ENCODE measurements around the gene HDGF. TPM values are rescaled to one million over a fixed set of nuclear protein-coding genes. Genes with fewer than 3 reads are reported as not detected.

Gene HDGF
- total RNA-seq, result 134 and 196 TPM in 2 replicates

DNA sequence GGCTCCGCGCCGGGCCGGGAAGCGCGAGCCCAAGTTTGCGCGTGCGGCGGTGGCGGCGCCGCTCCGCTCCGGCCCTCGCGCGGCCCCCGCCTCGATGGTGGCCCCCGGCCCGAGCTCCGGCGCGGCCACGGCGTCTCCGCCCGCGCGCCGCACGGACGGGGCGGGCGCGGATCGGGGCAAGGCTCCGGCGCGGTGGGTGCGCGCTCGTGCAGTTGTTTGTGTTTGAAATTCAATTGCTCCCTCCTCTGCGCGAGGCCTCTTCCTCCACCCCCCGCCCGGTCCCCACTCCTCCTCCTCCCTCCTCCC lies at the start of gene HDGF:
Gene HDGF, minus strand, starts transcription at position 225 of the 306 bp plus-strand sequence. CDS start 246 bp downstream, outside the sequence.

DNA sequence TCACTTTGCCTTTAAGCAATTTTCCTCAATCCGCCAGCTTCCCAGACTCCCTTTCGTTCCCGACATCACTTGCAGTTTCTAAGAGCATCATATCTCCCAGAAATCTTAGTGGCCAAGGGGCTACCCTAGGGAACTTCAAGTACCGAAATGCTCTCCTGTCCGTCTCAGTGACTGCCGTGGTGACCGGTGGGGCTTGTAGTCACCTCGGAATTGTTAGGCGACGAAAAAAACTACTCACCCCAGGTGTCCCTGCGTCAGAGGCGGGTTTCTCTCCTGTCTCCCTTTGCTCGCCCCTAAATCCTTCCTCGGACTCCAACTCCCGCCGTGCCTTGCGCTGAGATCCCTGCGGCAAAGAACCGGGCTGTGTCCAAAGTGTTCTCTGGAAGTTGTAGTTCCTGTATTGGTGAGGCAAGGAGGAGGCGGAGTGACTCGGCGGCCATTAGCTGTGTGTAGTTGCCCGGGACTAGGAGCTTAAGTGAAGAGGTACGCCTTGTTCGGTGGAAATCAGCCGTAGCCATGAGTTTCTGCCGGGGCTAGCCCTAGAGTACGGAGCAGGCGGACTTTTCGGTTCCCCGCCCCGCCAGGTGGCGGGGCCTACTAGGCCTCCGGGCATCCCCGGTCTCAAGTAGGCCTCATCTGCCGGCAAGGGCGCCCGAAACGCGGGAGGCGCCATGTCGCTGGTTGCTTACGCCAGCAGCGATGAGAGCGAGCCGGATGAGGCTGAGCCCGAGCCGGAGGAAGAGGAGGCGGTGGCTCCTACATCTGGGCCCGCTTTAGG lies 15.8 kb upstream of the HDGF start, which contains the start of gene PRCC:
Gene PRCC, plus strand, starts transcription at position 435 of the 778 bp plus-strand sequence. Its CDS starts 237 bp downstream, at position 672.

GRCh38 chr1:156740741-156741480 lies 10.6 kb downstream of the HDGF start, which contains the start of gene MRPL24:
Gene MRPL24 (minus strand): TSS chr1:156741088. CDS start chr1:156738704, 2,384 bp downstream.

DNA sequence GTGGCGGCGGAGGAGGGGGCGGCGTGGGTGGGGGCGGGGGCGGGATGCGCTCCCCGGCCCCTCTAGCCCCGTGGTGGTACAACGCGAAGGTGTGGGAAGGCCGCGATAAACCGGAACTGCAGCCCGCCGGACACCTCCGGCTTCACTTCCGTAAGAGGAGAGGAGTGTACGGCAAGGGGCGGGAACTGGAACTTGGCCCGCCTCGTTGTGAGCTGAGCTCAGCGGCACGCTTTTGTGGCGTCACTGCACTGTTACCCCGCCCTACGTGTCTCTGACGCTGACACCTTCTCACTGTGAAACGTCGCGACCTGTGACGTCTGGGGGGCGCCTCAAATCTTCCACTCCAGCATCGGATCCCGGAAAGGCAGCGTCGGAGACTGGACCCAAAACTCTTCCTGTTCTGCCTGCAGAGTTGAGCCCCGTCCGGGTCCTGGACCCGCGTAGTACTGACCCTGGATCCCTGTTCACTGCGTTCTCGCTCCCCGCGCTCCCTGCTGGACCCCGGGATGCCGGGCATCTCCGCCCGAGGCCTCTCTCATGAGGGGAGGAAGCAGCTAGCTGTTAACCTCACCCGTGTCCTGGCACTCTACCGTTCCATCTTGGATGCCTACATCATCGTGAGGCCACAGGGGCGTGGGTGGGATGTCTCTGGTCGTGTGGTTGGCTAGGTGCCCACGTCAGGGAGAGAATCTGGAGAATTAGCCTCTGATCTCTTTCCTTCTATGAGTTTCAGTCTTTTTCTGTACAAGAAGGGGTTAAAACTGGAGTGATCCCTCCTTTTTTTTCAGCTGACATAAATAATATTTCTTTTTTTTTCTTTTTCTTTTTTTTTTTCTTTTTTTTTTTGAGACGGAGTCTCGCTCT lies 22.6 kb downstream of the HDGF start, which contains the start of gene ISG20L2:
Gene ISG20L2, minus strand, starts transcription at position 168 of the 864 bp plus-strand sequence. CDS start 1,114 bp downstream, outside the sequence.

GRCh38 chr1:156727926-156728598 lies 23.4 kb downstream of the HDGF start, which contains the start of gene METTL25B:
Gene METTL25B (plus strand): TSS chr1:156728469. CDS start chr1:156729105, 636 bp downstream.

GRCh38 chr1:156705321-156705917 lies 46.1 kb downstream of the HDGF start, which contains the start of gene CRABP2:
Gene CRABP2 (minus strand): TSS chr1:156705583. CDS start chr1:156705446, 137 bp downstream.

Other genes with a start within 250 kb of the HDGF start
- 16.6 and 17.2 TPM in 2 replicates for gene IQGAP3, start 179.1 kb downstream of the HDGF start, total RNA-seq
- not detected in 2 replicates for gene TTC24, start 172.0 kb downstream of the HDGF start, total RNA-seq
- gene NAXE, start 159.9 kb downstream of the HDGF start, total RNA-seq, result 126 TPM in 2 replicates
- gene GPATCH4, start 150.2 kb downstream of the HDGF start, total RNA-seq, result 29.6 and 34.5 TPM in 2 replicates
- not detected in 2 replicates for gene HAPLN2, start 132.3 kb downstream of the HDGF start, total RNA-seq
- gene BCAN, start 109.6 kb downstream of the HDGF start, total RNA-seq, result 0.15 TPM in 1 of 2 replicates, not detected in the other
- gene NES, start 74.3 kb downstream of the HDGF start, total RNA-seq, result 154 and 164 TPM in 2 replicates
- gene CRABP2, start 46.1 kb downstream of the HDGF start, total RNA-seq, result 1.1 and 1.3 TPM in 2 replicates
- 7.8 and 8.1 TPM in 2 replicates for gene METTL25B, start 23.2 kb downstream of the HDGF start, total RNA-seq
- gene ISG20L2, start 22.9 kb downstream of the HDGF start, total RNA-seq, result 6.7 and 9.1 TPM in 2 replicates
- gene MRPL24, start 10.6 kb downstream of the HDGF start, total RNA-seq, result 40.9 and 43.6 TPM in 2 replicates
- gene PRCC, start 15.9 kb upstream of the HDGF start, total RNA-seq, result 7.4 and 8.4 TPM in 2 replicates
- gene SH2D2A, start 65.2 kb upstream of the HDGF start, total RNA-seq, result 0.97 TPM in 1 of 2 replicates, not detected in the other
- not detected in 2 replicates for gene INSRR, start 107.4 kb upstream of the HDGF start, total RNA-seq
- gene NTRK1, start 109.2 kb upstream of the HDGF start, total RNA-seq, result under 0.01 TPM in 1 of 2 replicates, not detected in the other
- gene PEAR1, start 142.0 kb upstream of the HDGF start, total RNA-seq, result 8.1 and 11.1 TPM in 2 replicates
- 0.32 TPM in 1 of 2 replicates, not detected in the other for gene LRRC71, start 169.0 kb upstream of the HDGF start, total RNA-seq

Measured in epithelial cell of umbilical artery (primary cell).